GM19035 (cell line): ENCODE results near the gene TGFBI.

Experiments
- ATAC-seq: cut with Tn5 transposase; IDR thresholded peaks from one replicate; pipeline ENCODE4 v1.9.1; 2021; ENCODE audit not compliant: unreplicated experiment

TGFBI gene

GRCh38 chr5:136086783-136087566 lies 58.2 kb downstream of the TGFBI start:
- ATAC-seq = no peak

DNA sequence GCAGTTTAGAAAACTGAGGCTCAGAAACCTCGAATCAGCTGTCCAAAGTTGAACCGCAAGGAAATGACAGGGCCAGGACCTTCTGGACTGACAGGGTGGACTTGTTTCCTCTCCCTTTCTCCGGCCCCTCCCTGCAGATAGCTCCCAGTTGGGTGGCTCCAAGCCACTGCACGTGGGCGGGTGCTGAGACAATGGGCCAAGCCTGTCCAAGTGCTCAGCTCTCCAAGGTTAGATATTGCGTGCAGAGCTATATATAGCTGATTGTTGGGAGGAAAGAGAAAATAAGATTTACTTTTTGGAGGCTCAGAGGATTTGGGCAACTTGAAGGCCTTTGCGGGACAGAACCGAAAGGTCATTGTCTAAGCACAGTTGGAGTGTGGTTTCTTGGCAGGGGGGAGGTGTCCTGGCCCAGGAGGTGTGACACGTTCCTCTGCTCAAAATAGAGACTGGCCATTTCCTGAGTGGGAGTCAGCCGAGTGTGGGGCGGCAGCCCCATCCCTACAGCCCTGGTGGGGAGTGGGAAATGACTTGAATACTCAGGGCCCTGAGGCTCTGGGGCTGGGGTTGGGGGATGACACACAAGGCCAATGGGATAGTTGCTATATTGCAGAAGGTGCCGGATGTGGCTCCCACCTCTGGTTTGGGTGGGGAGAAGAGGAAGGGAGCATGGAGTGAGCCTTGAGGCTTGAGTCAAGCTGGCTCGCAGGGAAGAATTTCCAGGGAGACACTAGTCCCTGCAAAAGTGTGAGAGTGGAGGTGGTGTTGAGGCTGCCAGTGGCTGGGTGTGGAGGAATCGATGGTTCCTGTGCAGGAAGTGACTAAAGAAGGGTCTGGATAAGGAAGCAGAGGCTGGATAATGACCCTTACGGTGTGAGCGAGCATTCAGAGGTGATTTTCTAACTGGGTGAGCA lies 59.4 kb downstream of the TGFBI start:
- no peak for ATAC-seq

DNA sequence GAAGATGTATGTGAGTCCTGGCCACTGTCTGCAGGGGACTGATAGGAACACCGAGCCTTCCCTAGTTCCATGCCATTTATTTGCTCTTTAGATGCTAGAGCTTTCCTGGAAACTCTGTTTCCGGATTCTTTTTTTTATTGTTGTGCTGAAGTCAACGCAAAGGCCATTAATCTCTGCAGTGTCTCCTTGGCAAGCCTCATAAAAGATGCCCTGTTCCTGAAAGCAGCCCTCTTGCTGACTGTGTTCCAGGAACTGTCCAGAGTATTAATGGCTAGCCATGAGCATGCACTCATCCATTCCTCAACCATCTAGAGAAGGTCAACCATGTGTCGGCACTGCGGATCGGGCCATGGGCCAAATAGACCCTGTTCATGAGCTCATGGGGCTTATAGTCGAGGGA lies 61.0 kb downstream of the TGFBI start:
- no peak for ATAC-seq

- no peak for ATAC-seq
These were observed 61.5 kb downstream of the TGFBI start for GRCh38 chr5:136090319-136090718.

- no peak for ATAC-seq
These were observed 65.6 kb downstream of the TGFBI start for GRCh38 chr5:136094189-136094912.

DNA sequence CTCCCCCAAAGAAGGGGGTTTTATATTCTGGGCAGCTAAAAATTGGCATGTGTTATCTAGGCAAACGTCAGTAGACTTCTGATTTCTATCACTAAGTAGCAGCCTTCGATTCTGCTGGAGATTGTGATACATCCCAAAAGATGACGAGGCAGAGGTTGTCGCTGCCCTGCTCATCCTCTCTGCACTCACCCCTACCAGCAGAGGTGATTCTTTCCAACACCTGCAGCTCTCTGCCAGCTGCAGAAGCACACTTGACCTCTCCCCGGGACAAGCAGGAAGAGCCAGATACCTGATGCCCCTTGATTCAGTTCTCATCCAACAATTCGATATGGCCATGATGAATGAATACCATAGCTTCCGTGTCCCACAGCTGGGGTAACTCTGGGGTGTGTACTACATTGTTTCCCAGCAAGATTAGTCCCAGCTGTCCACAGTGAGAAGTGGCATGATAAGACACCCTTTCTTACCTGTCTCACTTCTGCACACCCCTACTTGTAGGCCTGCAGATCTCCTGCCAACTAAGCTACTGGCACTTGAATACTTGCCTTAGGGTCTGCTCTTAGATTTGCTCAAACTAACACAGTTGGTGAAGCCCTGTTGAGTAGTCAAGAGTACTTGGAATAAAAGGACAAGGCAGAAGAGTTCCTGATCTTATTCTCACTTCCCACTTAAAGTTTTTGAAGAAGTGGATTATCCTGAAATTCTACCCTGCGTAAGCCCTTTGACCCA lies 66.3 kb downstream of the TGFBI start:
- ATAC-seq = no peak

DNA sequence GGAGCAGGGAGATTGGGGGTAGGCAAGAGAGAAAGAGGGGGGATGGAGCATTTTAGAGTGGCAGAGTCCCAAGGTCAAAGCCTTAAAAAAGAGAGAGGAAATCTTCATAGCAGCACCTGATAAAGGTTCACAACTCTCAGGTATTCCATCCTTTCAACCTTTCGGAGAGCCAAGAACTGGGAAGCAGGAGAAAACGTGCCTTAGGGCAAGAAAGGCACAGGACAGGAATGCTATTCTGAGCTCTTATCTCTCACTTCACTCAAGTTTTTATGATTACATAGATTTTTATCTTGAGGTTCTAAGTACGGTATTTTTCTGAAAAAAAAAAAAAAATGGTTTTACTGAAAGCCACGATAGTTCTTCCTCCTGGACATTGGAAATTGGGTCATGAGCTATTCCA lies 69.4 kb downstream of the TGFBI start:
- no peak for ATAC-seq

GRCh38 chr5:136099870-136100269 lies 71.1 kb downstream of the TGFBI start:
- no peak for ATAC-seq

GRCh38 chr5:136101884-136102283 lies 73.1 kb downstream of the TGFBI start:
- no peak for ATAC-seq

DNA sequence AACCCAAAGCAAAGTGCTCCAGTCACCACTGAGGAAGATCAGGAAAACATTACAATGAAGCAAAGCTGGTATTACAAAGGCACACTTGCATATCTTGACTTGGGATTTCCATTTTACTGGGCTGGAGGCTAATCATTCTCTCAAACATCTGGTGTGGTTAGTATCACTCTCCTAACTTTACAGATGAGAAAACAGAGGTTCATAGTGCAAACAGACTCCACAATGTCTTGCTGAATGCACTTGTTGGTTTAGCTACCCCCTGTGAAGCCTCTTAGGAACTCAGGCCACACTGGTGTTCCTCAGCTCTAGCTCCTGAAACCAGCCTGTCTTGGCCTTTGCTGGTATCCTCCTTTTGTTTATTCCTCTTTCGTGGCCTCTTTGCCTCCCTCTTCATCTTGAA lies 74.3 kb downstream of the TGFBI start:
- ATAC-seq = no peak

- ATAC-seq = no peak
These were observed 75.6 kb downstream of the TGFBI start for GRCh38 chr5:136104306-136104965.

- ATAC-seq = no peak
These were observed 77.7 kb downstream of the TGFBI start for GRCh38 chr5:136106351-136107031.

DNA sequence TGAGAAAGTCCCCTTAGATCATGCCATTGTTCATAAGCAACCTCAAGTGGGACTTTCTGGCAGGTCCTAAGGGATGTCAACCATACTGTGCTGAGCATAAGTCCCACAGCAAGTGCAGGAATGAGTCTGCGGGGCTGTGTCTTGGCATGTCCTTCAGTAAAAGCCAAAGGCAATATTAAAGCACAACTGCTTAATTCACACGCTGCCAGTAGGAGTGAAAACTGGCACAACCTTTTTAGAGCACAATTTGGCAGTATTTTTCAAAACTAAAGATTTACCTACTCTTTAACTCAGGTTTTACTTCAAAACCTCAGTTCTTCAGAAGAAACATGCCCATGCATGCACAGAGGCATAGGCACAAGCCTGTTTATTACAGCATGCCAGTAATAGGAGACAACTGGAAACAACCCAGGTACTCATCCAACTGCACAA lies 79.4 kb downstream of the TGFBI start:
- peak; percentile 47 for ATAC-seq

GRCh38 chr5:136108766-136109165 lies 80.0 kb downstream of the TGFBI start:
- ATAC-seq = no peak

DNA sequence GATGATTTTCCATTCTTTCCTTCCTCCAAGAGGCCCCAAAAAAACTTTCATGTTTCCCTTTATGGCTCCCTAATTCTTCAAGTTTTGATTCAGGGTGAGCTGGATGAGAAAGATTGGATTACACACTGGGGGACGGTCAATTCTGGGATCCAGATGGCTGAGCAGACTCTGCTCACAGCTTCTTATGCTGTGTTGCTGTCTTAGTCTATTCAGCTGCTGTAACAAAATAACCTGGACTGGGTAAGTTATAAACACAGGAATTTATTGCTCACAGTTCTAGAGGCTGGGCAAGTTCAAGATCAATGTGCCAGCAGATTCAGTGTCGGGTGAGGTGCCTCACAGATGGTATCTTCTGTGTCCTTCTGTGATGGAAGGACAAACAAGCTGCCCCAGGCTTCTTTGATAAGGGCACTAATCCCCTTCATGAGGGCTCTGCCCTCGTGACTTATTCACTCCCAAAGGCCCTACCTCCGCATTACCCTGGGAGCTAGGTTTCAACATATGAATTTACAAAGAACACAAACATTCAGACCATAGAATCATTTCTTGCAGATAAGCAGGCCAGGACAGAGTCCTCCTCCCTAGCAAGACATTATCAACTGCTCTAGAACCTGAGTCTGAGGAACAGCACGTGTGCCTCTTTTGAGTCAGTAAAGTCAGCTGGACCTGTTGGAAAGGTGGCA lies 80.8 kb downstream of the TGFBI start:
- no peak for ATAC-seq
